Measurements from ENCODE around the gene STH. TPM values are rescaled to one million over a fixed set of nuclear protein-coding genes. Genes with fewer than 3 reads are reported as not detected.

STH gene
- total RNA-seq, 4 donors from 2014 or later: not detected

GRCh38 chr17:46039592-46040186 is 40.6 kb downstream of the STH start:
- Histone ChIP-seq H3K4me1 (peaks cover 28 to 53% (median 44%) of the 10 kb centered on the region in 4 donors), H3K27me3 (no peaks in the 10 kb centered on the region), H3K36me3 (peaks cover 25 to 72% (median 64%) of the 10 kb centered on the region in 4 donors), H3K4me3 (no peak overlapping the region), H3K27ac (replicated peaks in 1 of 4) (peak overlapping the region in 2 of 4 donors; percentile 13 to 53), H3K9me3 (no peaks in the 10 kb centered on the region)
- intact Hi-C loops (cut with DNase I): loop anchor here (5.0 kb wide), 2 partner anchors 37 to 173 kb away; no protein-coding TSS in a partner anchor
- no peak for DNase-seq (ENCODE audit: extremely low spot score)
- WGBS: 40% methylated on average over 5 of the region's 5 CpGs
- no peak for TF ChIP-seq EP300 (IDR thresholded peaks at IDR 0.05)
- no peak for TF ChIP-seq POLR2AphosphoS5 (IDR thresholded peaks at IDR 0.05)
- no peak for TF ChIP-seq POLR2A (IDR thresholded peaks at IDR 0.05; ENCODE audit: low read depth)
- TF ChIP-seq CTCF (IDR thresholded peaks at IDR 0.05): no peak

- no peak for TF ChIP-seq EP300 (IDR thresholded peaks at IDR 0.05)
- no peak for TF ChIP-seq POLR2AphosphoS5 (IDR thresholded peaks at IDR 0.05)
- no peak for TF ChIP-seq CTCF (IDR thresholded peaks at IDR 0.05)
- no peak for TF ChIP-seq POLR2A (IDR thresholded peaks at IDR 0.05; ENCODE audit: low read depth)
- WGBS: 81% methylated on average over 2 of the region's 2 CpGs
- Histone ChIP-seq H3K27ac (replicated peaks in 1 of 4) (no peak overlapping the region), H3K27me3 (no peaks in the 10 kb centered on the region), H3K9me3 (no peaks in the 10 kb centered on the region), H3K4me3 (no peak overlapping the region), H3K4me1 (peaks cover 39 to 60% (median 51%) of the 10 kb centered on the region in 4 donors), H3K36me3 (peaks cover 21 to 72% (median 54%) of the 10 kb centered on the region in 4 donors)
- intact Hi-C loops (cut with DNase I): loop anchor here (5.0 kb wide), 2 partner anchors 40 to 170 kb away; no protein-coding TSS in a partner anchor
- DNase-seq (ENCODE audit: extremely low spot score): no peak
Measured at GRCh38 chr17:46042246-46042645, 43.2 kb downstream of the STH start.

GRCh38 chr17:46042925-46043324 is 43.9 kb downstream of the STH start:
- DNase-seq (ENCODE audit: extremely low spot score): no peak
- TF ChIP-seq POLR2AphosphoS5 (IDR thresholded peaks at IDR 0.05) (no peak), EP300 (IDR thresholded peaks at IDR 0.05) (no peak), POLR2A (IDR thresholded peaks at IDR 0.05; ENCODE audit: low read depth) (no peak), CTCF (IDR thresholded peaks at IDR 0.05) (no peak)
- no peak overlapping the region for H3K4me3 ChIP-seq
- intact Hi-C loops (cut with DNase I): loop anchor here (5.0 kb wide), 2 partner anchors 41 to 169 kb away; no protein-coding TSS in a partner anchor
- no peaks in the 10 kb centered on the region for H3K9me3 ChIP-seq
- H3K36me3 ChIP-seq: peaks cover 22 to 72% (median 53%) of the 10 kb centered on the region in 4 donors
- peaks cover 39 to 60% (median 51%) of the 10 kb centered on the region in 4 donors for H3K4me1 ChIP-seq
- no peaks in the 10 kb centered on the region for H3K27me3 ChIP-seq
- peak overlapping the region in 3 of 4 donors; percentile 47 to 77 (median 53) for H3K27ac ChIP-seq (replicated peaks in 1 of 4)
- 53% methylated on average over 3 of the region's 3 CpGs for WGBS

GRCh38 chr17:46043606-46044005 is 44.6 kb downstream of the STH start:
- no peak for TF ChIP-seq EP300 (IDR thresholded peaks at IDR 0.05)
- TF ChIP-seq CTCF (IDR thresholded peaks at IDR 0.05): no peak
- TF ChIP-seq POLR2A (IDR thresholded peaks at IDR 0.05; ENCODE audit: low read depth): no peak
- no peak for TF ChIP-seq POLR2AphosphoS5 (IDR thresholded peaks at IDR 0.05)
- intact Hi-C loops (cut with DNase I): loop anchor here (2.0 to 5.0 kb wide), 3 partner anchors 41 to 169 kb away; partner anchors contain the start of gene KANSL1
- H3K9me3 ChIP-seq: no peaks in the 10 kb centered on the region
- peaks cover 39 to 56% (median 51%) of the 10 kb centered on the region in 4 donors for H3K4me1 ChIP-seq
- peaks cover 22 to 72% (median 53%) of the 10 kb centered on the region in 4 donors for H3K36me3 ChIP-seq
- 62% methylated on average over 3 of the region's 3 CpGs for WGBS
- no peak overlapping the region for H3K4me3 ChIP-seq
- no peaks in the 10 kb centered on the region for H3K27me3 ChIP-seq
- no peak for DNase-seq (ENCODE audit: extremely low spot score)
- peak overlapping the region; percentile 32 to 77 (median 50) for H3K27ac ChIP-seq (replicated peaks in 1 of 4)

Measured in esophagus muscularis mucosa (tissue), 4 donors.